HepG2 (cell line): ENCODE data around the gene DCAF4L1. TPM values are rescaled to one million over a fixed set of nuclear protein-coding genes. Genes with fewer than 3 reads are reported as not detected.

Source experiments
- ATAC-seq: fragments of 200-7000 bp; cut with Tn5 transposase; 3 replicates; pipeline ENCODE4 v1.9.1; 2020; ENCODE audit warnings: mild to moderate bottlenecking, moderate library complexity
- BruUV-seq: library from RNA; stranded (reverse); fragments of 400-500 nt; replicated peaks from 2 replicates; lab custom pipeline; 2021; lab: Mats Ljungman, UMichigan
- CTCF ChIA-PET: fragments of 300-600 bp; formaldehyde crosslinking; extraction: SDS; loops from one replicate; lab custom pipeline; 2021; ENCODE audit warnings: low total read pairs, inconsistent platforms, low intra/inter-chr PET ratio; lab: Yijun Ruan, JAX
- POLR2A ChIA-PET: fragments of 350-600 bp; sonication (Branson Sonifier 250); formaldehyde crosslinking; loops from one replicate; lab custom pipeline; 2020; ENCODE audit warnings: antibody characterized with exemption, inconsistent platforms; lab: Yijun Ruan, JAX
- DNase-seq: peaks from one replicate; pipeline ENCODE4 v3.0.0-alpha.2; 2015; ENCODE audit warnings: low spot score
- FAIRE-seq: peaks from 3 replicates; lab custom pipeline; 2011; peaks lifted over from hg19 to GRCh38; lab: Jason Lieb, UNC
- H2AFZ ChIP-seq: one replicate; pipeline ENCODE4 v1.6.1; 2011; ENCODE audit warnings: low read length, inconsistent platforms
- H3K27ac ChIP-seq: fragments of 300-600 bp; 3 replicates; pipeline ENCODE4 v1.8.0; 2011; ENCODE audit warnings: mixed run types, mild to moderate bottlenecking, mixed read lengths, low read length, inconsistent platforms; ENCODE audit not compliant: insufficient read depth; ENCODE audit errors: extremely low read length
- H3K27me3 ChIP-seq, 2 experiments: fragments of 200-600 bp in 1 of 2; 2 replicates in 1 of 2; 3 replicates in 1 of 2; pipeline versions ENCODE4 v1.6.0 to v1.8.0; 2011; ENCODE audit warnings: low read length in 2 of 2, mild to moderate bottlenecking in 2 of 2, moderate library complexity in 2 of 2, inconsistent platforms in 1 of 2; ENCODE audit not compliant: insufficient read depth in 2 of 2, control insufficient read depth in 1 of 2
- H3K36me3 ChIP-seq, 2 experiments: fragments of 200-600 bp in 1 of 2; replicated peaks in 1 of 2; 2 replicates in 1 of 2; 3 replicates in 1 of 2; pipeline versions ENCODE4 v1.5.1 to v1.8.0; 2011; ENCODE audit warnings: low read length in 2 of 2, inconsistent platforms in 1 of 2; ENCODE audit not compliant: insufficient read depth in 2 of 2, control insufficient read depth in 1 of 2
- H3K4me1 ChIP-seq: 2 replicates; pipeline ENCODE4 v1.5.1; 2012; ENCODE audit warnings: low read length, inconsistent platforms; ENCODE audit not compliant: insufficient read depth
- H3K4me2 ChIP-seq: 2 replicates; pipeline ENCODE4 v1.6.0; 2011; ENCODE audit warnings: low read depth, low read length, inconsistent platforms
- H3K4me3 ChIP-seq, 3 experiments: fragments of 200-600 bp in 1 of 3; sonication (generic), shearing (Covaris generic) in 1 of 3; replicated peaks in 1 of 3; 2 replicates each; pipeline ENCODE4 v1.5.1; 2011 to 2016; ENCODE audit warnings: low read length in 3 of 3, inconsistent platforms in 2 of 3, low read depth in 2 of 3, mild to moderate bottlenecking in 2 of 3, control low read depth in 1 of 3, mixed read lengths in 1 of 3; ENCODE audit not compliant: insufficient read depth in 1 of 3
- H3K79me2 ChIP-seq: one replicate; pipeline ENCODE4 v1.6.1; 2011; ENCODE audit warnings: low read length, inconsistent platforms; ENCODE audit not compliant: insufficient read depth
- H3K9ac ChIP-seq: 2 replicates; pipeline ENCODE4 v1.6.0; 2011; ENCODE audit warnings: mild to moderate bottlenecking, low read depth, low read length, inconsistent platforms; ENCODE audit not compliant: insufficient read depth
- H3K9me3 ChIP-seq: 2 replicates; pipeline ENCODE4 v1.5.1; 2012; ENCODE audit warnings: mild to moderate bottlenecking, low read length
- H4K20me1 ChIP-seq: 2 replicates; pipeline ENCODE4 v1.6.0; 2011; ENCODE audit warnings: inconsistent platforms, mild to moderate bottlenecking, low read length, moderate library complexity; ENCODE audit not compliant: insufficient read depth
- AGO2 ChIP-seq: fragments of 200-400 bp; formaldehyde crosslinking; optimal IDR thresholded peaks from 2 replicates; pipeline ENCODE3; 2017; ENCODE audit warnings: mild to moderate bottlenecking, low read depth, low read length, moderate library complexity
- BCL6 ChIP-seq: IDR thresholded peaks from 2 replicates; pipeline ENCODE4 v1.6.1; 2016; ENCODE audit warnings: missing genetic modification reagents, missing compliant biosample characterization
- FOXO1 ChIP-seq: sonication (generic); formaldehyde crosslinking; IDR thresholded peaks from 2 replicates; pipeline ENCODE4 v1.4.0; 2020; ENCODE audit warnings: missing genetic modification reagents
- HDAC1 ChIP-seq: sonication (generic); formaldehyde crosslinking; IDR thresholded peaks from 2 replicates; pipeline ENCODE4 v1.5.1; 2020; ENCODE audit warnings: mild to moderate bottlenecking, missing genetic modification reagents
- HMG20B ChIP-seq: conservative IDR thresholded peaks from 2 replicates; pipeline ENCODE4 v1.6.1; 2016; ENCODE audit warnings: missing genetic modification reagents, missing compliant biosample characterization
- HOXA7 ChIP-seq: sonication (generic); formaldehyde crosslinking; IDR thresholded peaks from 2 replicates; pipeline ENCODE4 v1.8.1; 2022; ENCODE audit warnings: mild to moderate bottlenecking, missing genetic modification reagents, moderate library complexity
- KAT7 ChIP-seq: IDR thresholded peaks from 2 replicates; pipeline ENCODE4 v1.6.1; 2018; ENCODE audit warnings: borderline replicate concordance, missing compliant biosample characterization
- KDM4B ChIP-seq: sonication (generic); formaldehyde crosslinking; IDR thresholded peaks from 2 replicates; pipeline ENCODE4 v1.4.0; 2020; ENCODE audit warnings: missing genetic modification reagents
- KDM5B ChIP-seq: sonication (generic); formaldehyde crosslinking; IDR thresholded peaks from 2 replicates; pipeline ENCODE4 v1.4.0; 2020; ENCODE audit warnings: missing genetic modification reagents, mild to moderate bottlenecking, borderline replicate concordance
- MLLT10 ChIP-seq: sonication (generic); formaldehyde crosslinking; IDR thresholded peaks from 2 replicates; pipeline ENCODE4 v1.4.0; 2020; ENCODE audit warnings: missing genetic modification reagents
- RELA ChIP-seq: sonication (generic); formaldehyde crosslinking; IDR thresholded peaks from 2 replicates; pipeline ENCODE4 v1.4.0; 2020; ENCODE audit warnings: missing genetic modification reagents
- SETDB1 ChIP-seq: sonication (generic); formaldehyde crosslinking; IDR thresholded peaks from 2 replicates; pipeline ENCODE4 v1.5.1; 2020; ENCODE audit warnings: missing genetic modification reagents, mild to moderate bottlenecking, borderline replicate concordance
- SMAD1 ChIP-seq: sonication (generic); formaldehyde crosslinking; IDR thresholded peaks from 2 replicates; pipeline ENCODE4 v1.4.0; 2020; ENCODE audit warnings: missing genetic modification reagents, low read depth, mild to moderate bottlenecking, borderline replicate concordance
- ZNF230 ChIP-seq: sonication (generic); formaldehyde crosslinking; IDR thresholded peaks from 2 replicates; pipeline ENCODE4 v1.4.0; 2020; ENCODE audit warnings: mild to moderate bottlenecking, missing genetic modification reagents
- ZNF558 ChIP-seq: sonication (generic); formaldehyde crosslinking; IDR thresholded peaks from 2 replicates; pipeline ENCODE4 v1.9.0; 2022; ENCODE audit warnings: mild to moderate bottlenecking, missing genetic modification reagents, borderline replicate concordance
- WGBS: methylation state at CpG from one replicate; pipeline ENCODE4 v1.1.6; 2017; ENCODE audit warnings: low lambda C conversion rate; 5-methylcytosine and 5-hydroxymethylcytosine counted together
- in situ Hi-C: cut with HindIII; loops from 2 replicates; pipeline ENCODE4 v1.10.0; 2017; ENCODE audit warnings: low pct_unique_long_range_greater_than_20kb; ENCODE audit not compliant: extremely low pct_ligation_motif_present
- intact Hi-C: fragments of 100-400 bp; cut with micrococcal nuclease; formaldehyde crosslinking; loops from one replicate; pipeline ENCODE4 v1.10.0; 2022; ENCODE audit not compliant: unreplicated experiment
- polyA plus RNA-seq, 8 experiments: library from polyadenylated mRNA; depleted of rRNA in 3 of 8; stranded (reverse) in 7 of 8; unstranded in 1 of 8; fragments of >200 nt; fragmentation: Illumina TruSeq in 4 of 8; extraction: Trizol in 4 of 8; gene quantifications; 2 replicates each; pipeline versions ENCODE4 v1.2.1 to v1.2.3, GENCODE V29; 2011 to 2016; ENCODE audit warnings: low read depth in 4 of 8, missing spikeins in 1 of 8, mixed read lengths in 1 of 8; ENCODE audit not compliant: insufficient read depth in 1 of 8
- total RNA-seq, 5 experiments: library from RNA; depleted of rRNA; stranded (reverse); fragments of >200 nt; fragmentation: Illumina TruSeq; extraction: Trizol; gene quantifications; 2 replicates each; pipeline ENCODE4 v1.2.3, GENCODE V29; 2016; ENCODE audit warnings: low read depth in 1 of 5
- TF ChIP-seq, protein P1 (sequence below): sonication (generic); formaldehyde crosslinking; IDR thresholded peaks from 2 replicates; pipeline ENCODE4 v1.4.0; 2020; ENCODE audit warnings: mild to moderate bottlenecking, missing genetic modification reagents

Gene DCAF4L1
- total and polyA plus RNA-seq, 2 of the 13 experiments (the other 11 are each of a cell fraction or from before 2014, with no cell fraction given) = 0.05 to 0.09 TPM

GRCh38 chr4:41994461-41994985 is 13.0 kb downstream of the DCAF4L1 start:
- intact Hi-C loops = no loop called here
- WGBS = 92% methylated on average over 3 of the region's 3 CpGs
- Histone ChIP-seq H3K9me3 (no peaks in the 10 kb centered on the region), H3K9ac (no peak overlapping the region), H3K36me3 (no peaks in the 10 kb centered on the region), H3K4me2 (no peak overlapping the region), H3K4me1 (peaks cover 11% of the 10 kb centered on the region), H2AFZ (no peak overlapping the region), H3K4me3 (no peak overlapping the region), H3K27me3 (no peaks in the 10 kb centered on the region; a peak in 1 of 5 replicates), H4K20me1 (peaks cover 5% of the 10 kb centered on the region; the same call in 1 of the 2 replicates), H3K79me2 (peaks cover 36% of the 10 kb centered on the region), H3K27ac (no peak overlapping the region)
- no TSS peak for BruUV-seq
- POLR2A ChIA-PET = no interaction called here
- no peak for DNase-seq
- no peak for FAIRE-seq
- CTCF ChIA-PET = no interaction called here
- in situ Hi-C loops = no loop called here
- no peak for TF ChIP-seq MLLT10 (CRISPR knock-in tag)
- TF ChIP-seq RELA (CRISPR knock-in tag) = no peak
- TF ChIP-seq HMG20B (CRISPR knock-in tag) = no peak
- TF ChIP-seq KDM4B (CRISPR knock-in tag) = no peak
- no peak for TF ChIP-seq HDAC1 (CRISPR knock-in tag)
- TF ChIP-seq, protein P1, sequence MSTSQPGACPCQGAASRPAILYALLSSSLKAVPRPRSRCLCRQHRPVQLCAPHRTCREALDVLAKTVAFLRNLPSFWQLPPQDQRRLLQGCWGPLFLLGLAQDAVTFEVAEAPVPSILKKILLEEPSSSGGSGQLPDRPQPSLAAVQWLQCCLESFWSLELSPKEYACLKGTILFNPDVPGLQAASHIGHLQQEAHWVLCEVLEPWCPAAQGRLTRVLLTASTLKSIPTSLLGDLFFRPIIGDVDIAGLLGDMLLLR = no peak
- no peak for TF ChIP-seq BCL6
- no peak for TF ChIP-seq FOXO1 (CRISPR knock-in tag)
- no peak for TF ChIP-seq AGO2
- TF ChIP-seq ZNF230 (CRISPR knock-in tag) = no peak
- no peak for TF ChIP-seq SMAD1
- no peak for TF ChIP-seq ZNF558 (CRISPR knock-in tag)
- TF ChIP-seq KDM5B (CRISPR knock-in tag) = no peak
- no peak for TF ChIP-seq KAT7 (CRISPR knock-in tag)
- TF ChIP-seq SETDB1 = no peak
- no peak for TF ChIP-seq HOXA7 (CRISPR knock-in tag)
- no peak for ATAC-seq
